SK-N-DZ (cell line): ENCODE results near the gene PRKCB.
A peak's percentile ranks its signal among the peaks of the same experiment; 100 is the strongest.
"Not testable (repeated sequence)": the region's sequence is repeated elsewhere in the genome, so short reads cannot be mapped to it uniquely, and the experiment has no call there.

Experiments
- DNase-seq: peaks from one replicate; pipeline ENCODE4 v3.0.0-alpha.2; 2015; ENCODE audit warnings: low spot score
- small RNA-seq, 2 experiments: library from RNA; depleted of rRNA; stranded (forward); fragments of <200 nt; gene quantifications; one replicate each; pipeline ENCODE3, GENCODE V24; 2014

PRKCB gene

DNA sequence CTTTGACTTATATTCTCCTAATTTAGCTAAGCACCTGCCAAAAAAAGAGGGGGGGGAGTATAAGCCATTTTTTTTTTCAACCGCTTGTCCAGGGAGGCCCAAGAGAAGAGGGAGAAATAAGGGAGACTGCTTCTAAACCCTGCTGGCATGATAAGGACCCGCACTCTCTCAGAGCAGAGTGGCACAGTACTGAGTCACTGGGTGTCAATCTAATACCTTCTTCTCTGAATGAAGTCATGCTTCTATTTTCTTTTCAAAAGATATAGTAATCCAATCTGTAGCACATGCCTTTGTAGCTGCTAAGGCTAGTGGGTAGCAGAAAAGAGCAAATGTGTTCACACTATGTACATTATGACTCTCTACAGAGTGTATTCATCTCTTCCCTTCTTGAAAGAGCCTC is 385.4 kb downstream of the PRKCB start:
- DNase-seq, result no peak

DNA sequence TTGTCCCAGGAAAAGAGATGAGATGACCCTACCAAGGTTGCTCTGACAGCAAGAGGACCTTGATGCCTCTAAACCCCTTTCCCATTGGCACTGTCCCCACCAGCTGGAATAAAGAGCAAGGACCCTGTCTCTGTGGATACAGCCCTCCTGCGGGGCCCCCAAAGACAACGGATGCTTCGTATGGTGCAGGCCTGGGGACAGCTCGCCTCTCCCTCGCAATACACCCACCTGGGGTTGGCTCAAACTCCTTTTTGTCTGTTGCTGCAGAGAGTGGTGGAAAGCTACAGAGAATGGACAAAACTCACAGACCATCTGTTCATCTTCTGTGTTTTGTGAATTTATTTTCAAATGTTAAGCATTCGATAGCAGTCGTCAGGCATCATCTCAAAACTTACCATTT is 392.7 kb downstream of the PRKCB start:
- no peak for DNase-seq

DNA sequence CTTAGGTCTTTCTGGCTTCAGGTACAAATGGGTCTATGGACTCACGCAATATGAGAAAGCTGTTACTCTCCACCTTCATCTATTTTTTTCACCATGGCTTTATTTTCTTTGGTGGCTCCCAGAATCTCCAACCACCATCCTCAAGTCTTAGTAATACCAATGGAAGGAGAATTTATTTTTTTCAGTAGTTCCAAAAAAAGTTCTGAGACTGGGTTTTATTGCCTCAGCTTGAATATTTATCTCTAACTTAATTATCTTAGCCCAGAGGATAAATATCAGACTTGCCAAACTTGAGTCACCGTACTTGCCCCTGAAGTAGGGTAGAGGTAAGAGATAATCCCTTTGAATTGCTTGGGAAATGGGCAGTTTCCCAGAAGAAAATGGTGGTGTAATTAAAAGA is 397.2 kb downstream of the PRKCB start:
- DNase-seq, result no peak

DNA sequence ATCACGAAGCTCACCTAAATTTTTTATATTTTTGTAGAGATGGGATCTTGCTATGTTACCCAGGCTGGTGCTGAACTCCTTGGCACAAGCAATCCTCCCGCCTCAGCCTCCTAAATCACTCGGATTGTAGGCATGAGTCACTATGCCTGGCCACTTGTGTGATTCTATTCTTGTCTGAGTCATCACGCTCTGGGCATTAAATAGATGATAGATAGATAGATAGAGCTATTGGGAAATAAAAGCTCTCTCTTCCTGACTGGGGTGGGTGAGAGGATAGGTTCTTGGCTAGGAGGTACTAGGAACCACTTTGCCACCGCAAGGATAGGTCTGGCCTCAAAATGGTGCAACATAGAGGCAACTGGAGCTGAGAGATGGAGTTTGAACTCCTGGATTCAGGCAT is 399.0 kb downstream of the PRKCB start:
- DNase-seq, result no peak

DNA sequence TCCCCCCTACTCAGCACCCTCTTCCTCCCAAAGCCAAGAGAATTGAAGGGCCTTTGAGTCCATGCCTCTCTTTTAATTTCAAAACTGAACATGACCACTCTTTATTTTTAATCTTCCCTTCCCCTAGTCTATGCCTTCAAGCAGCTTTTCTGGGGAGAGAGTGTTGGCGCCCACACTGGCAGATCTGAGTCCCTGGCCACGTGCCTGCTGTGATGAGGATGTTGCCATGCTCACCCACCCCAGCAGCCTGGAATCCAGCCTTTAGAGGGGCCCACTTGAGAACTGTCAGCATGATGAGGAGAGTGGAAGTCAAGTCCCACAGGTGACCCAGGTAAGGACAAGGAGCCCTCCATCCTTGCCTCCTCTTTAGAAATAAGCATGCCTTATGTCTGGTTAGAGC is 400.0 kb downstream of the PRKCB start:
- no peak for DNase-seq

DNA sequence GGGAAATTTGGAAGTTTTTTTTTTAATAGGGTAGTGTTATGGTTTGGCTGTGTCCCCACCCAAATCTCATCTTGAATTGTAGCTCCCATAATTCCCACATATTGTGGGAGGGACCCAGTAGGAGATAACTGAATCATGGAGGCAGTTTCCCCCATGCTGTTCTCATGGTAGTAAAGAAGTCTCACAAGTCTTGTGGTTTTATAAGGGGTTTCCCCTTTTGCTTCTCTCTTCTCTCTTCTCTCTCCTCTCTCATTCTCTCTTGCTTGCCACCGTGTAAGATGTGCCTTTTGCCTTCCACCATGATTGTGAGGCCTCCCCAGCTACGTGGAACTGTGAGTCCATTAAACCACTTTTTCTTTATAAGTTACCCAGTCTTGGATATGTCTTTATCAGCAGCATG is 403.1 kb downstream of the PRKCB start:
- not testable (repeated sequence) for DNase-seq

DNA sequence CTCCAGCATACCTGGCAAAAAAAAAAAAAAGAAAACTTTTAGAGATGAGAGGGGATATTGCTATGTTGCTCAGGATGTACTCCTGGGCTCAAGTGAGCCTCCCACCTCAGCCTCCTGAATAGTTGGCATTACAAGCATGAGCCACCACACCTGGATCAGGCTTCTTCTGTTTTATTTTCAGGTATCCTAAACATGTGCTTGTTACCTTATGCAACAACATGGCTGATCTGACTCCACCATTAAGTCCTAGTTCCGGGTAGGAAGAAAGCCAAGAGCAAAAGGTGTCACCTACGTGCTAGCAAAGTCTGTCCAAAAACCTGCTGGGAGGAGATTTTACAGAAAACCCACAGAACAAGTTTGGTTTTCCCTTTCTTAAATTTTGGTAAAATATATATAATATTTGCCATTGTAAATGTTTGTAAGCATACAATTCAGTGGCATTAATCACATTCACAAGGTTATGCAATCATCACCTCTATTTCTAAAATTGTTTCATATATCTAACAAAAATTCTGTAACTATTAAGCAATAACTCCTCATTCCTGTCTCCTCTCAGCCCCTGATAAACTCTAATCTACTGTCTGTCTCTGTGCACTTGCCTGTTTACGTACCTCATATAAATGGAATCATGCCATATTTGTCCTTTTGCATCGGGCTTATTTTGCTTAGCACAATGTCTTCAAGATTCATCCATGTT is 411.3 kb downstream of the PRKCB start:
- DNase-seq, result no peak

DNA sequence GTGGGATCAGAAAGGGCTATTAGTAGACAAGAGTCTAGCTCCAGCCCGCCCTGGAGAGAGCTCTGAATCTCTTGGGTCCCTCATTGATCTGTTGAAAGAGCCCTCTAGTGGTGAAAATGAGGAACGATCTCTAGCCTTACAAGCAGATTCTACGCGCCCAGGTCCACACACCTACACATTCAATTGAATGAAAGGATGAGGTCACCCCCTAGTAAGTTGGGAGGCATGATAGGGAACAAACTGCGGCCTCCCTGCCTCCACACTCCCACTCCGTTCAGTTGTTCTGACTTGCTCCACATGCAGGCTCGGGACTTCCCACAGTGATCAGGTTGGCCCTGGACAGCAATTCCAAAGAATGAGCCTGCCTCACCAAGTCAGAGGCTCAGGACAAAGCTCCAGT is 417.4 kb downstream of the PRKCB start:
- peak; percentile 78 for DNase-seq

DNA sequence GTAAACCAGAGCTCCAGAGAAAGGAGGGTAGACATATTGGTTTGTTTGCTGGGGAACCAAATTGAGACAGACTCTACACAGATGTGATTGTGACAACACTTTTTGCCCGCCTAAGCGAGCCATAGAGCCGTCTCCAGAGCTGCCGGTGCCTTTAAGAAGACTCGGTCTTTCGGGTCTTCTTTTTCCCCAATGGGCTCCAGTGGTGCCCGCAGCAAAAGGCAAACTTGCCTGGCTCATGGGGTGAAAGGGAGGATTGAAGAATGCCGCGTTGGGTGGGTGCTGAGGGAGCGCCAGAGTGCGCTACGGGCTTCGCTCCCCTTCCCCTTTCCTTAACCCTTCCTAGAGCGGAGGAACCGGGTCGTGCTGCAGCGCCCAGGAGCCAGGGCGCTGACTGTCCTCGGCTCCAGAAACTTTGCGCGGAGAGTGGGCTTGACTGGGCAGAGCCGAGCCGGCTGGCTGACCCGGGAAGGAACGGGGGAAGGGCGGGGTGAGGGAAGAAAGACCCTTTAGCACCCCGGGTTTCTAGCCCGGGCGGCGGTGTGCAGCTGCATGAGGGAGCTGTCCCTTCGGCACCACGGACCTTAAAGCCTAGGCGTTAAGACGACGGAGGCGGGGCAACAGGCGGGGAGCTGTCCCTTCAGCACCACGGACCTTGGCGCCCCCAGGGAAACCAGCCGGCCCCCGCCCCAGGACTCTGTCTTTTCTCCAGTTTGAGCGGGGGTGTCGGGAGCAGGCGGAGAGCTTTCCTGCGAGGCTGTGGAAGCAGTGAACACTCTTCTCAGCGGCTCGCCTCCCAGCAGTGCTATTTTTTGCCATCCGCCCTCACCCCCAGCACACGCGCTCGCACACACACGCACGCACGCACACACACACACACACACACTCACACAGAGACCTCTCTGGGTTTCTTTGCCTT is 419.9 kb downstream of the PRKCB start, which contains the start of gene CACNG3:
Gene CACNG3 (plus strand): TSS at position 880 of the 916 bp plus-strand sequence. CDS start 420 bp downstream, outside the sequence.
- peak; percentile 64 for DNase-seq

DNA sequence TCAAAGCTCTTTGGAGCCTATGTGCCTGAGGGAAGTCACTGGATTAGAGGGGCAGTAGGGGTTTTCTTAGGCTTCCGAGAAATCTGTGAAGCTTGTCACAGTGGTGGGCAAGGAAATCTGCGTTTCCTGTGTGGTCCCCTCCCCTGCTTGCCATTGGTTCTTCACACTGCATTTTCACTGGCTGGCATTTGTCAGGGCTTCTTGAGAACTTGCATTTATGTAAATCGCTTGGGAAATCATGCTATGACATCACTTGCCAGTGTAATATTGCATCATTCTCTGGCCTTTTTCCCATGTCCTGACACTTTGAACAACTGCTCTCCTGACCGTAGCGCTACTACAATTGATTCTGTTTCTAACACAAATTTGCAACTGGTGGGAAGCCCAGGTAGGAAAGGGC is 422.2 kb downstream of the PRKCB start:
- DNase-seq, result peak; percentile 14

DNA sequence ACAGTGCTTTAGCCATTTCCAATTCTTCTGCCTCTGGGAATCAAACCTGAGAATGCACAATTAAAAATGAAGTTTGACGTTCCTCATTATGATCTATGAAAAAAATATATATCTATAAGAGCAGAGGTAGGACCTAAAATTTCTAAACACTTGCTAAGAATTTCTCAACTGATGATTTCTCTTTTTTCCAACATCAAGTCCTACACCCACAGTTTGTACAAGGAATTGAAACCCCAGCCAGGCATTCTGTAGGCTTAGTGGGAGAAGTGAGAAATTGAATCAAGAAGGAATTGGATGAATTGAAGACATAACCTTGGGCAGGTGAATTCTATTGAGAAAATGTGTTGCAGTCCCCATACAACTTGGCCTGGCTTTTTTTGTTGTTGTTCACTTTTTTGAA is 423.0 kb downstream of the PRKCB start:
- no peak for DNase-seq

DNA sequence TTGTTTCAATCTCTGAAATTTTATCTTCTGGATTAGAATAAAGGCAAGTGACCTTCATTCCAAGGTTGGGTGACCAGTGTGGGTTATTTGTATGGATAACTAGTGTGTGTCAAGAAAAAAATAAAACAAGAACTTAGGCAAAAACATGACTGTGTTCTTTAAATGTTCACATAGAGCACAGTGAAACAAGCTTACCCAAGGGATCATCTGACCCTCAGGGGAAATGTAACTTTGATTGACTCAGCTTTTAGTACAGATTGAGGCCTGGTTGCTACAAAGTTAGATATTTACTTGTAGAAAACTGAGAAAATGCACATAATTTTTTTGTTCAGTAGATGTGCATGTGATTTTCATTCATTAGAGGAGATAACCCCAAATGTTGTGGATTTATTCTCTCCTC is 427.0 kb downstream of the PRKCB start:
- DNase-seq, result no peak

Small RNAs within 50 kb of the gene (small RNA-seq; reads per million reads assigned to genes)
- gene MIR1273H, result 0 reads per million in 2 experiments
